SU-DHL-6 (cell line): ENCODE data around the gene ARFGEF2.

ENCODE experiments used
- EZH2phosphoT487 ChIP-seq: fragments of 200-600 bp; sonication (generic), shearing (Covaris generic); conservative IDR thresholded peaks from 2 replicates; pipeline ENCODE4 v1.6.1; 2018; ENCODE audit warnings: mild to moderate bottlenecking, antibody characterized with exemption, low read length, moderate library complexity, mixed read lengths
- TF ChIP-seq, protein P1 (sequence below): fragments of 200-600 bp; sonication (generic); IDR thresholded peaks from one replicate; pipeline ENCODE4 v1.5.1; 2017; ENCODE audit warnings: antibody characterized with exemption, mild to moderate bottlenecking, low read length, moderate library complexity; ENCODE audit not compliant: insufficient read depth, poor library complexity, severe bottlenecking

GRCh38 chr20:48877304-48877703 lies 44.2 kb upstream of the ARFGEF2 start:
- TF ChIP-seq, protein P1, sequence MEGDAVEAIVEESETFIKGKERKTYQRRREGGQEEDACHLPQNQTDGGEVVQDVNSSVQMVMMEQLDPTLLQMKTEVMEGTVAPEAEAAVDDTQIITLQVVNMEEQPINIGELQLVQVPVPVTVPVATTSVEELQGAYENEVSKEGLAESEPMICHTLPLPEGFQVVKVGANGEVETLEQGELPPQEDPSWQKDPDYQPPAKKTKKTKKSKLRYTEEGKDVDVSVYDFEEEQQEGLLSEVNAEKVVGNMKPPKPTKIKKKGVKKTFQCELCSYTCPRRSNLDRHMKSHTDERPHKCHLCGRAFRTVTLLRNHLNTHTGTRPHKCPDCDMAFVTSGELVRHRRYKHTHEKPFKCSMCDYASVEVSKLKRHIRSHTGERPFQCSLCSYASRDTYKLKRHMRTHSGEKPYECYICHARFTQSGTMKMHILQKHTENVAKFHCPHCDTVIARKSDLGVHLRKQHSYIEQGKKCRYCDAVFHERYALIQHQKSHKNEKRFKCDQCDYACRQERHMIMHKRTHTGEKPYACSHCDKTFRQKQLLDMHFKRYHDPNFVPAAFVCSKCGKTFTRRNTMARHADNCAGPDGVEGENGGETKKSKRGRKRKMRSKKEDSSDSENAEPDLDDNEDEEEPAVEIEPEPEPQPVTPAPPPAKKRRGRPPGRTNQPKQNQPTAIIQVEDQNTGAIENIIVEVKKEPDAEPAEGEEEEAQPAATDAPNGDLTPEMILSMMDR: no peak
- no peak for TF ChIP-seq EZH2phosphoT487
